ENCODE measurements around the gene PHETA2. TPM values are rescaled to one million over a fixed set of nuclear protein-coding genes. Genes with fewer than 3 reads are reported as not detected.

Gene PHETA2
- total RNA-seq, 4 donors from 2014 or later = 6.3 to 14.5 (median 9.5) TPM

DNA sequence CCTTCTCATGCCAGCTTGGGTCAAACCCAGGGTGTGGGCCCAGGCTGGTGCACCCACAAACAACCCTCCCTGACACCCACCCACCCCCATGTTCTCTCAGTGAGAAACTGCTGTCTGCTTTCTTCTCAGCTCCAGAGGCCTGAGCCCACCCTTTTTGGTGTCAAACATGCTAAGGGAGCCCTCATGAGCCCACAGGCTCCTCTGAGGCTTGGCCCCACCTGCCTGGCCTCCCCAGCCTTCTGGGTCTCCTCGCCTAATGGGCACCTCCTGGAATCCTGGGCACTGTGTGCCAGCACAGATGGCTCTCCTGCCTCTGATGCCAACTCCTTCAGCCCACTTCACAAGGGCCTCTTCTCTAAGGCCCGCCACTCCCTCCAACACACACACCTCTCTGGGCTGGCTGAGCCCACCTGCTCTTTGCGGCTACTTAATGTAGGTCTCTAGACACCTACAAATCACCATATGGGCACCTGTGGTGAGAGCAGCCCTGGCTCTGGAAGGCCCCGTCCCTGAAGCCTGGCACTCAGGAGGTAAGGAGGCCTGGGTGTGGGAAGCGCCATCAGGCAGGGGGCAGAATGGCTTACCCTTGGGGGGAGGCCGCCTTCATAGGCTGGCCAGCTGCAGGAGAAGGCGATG is 7.8 kb upstream of the PHETA2 start:
- TF ChIP-seq POLR2A (IDR thresholded peaks at IDR 0.05) = no peak
- TF ChIP-seq, protein P1, sequence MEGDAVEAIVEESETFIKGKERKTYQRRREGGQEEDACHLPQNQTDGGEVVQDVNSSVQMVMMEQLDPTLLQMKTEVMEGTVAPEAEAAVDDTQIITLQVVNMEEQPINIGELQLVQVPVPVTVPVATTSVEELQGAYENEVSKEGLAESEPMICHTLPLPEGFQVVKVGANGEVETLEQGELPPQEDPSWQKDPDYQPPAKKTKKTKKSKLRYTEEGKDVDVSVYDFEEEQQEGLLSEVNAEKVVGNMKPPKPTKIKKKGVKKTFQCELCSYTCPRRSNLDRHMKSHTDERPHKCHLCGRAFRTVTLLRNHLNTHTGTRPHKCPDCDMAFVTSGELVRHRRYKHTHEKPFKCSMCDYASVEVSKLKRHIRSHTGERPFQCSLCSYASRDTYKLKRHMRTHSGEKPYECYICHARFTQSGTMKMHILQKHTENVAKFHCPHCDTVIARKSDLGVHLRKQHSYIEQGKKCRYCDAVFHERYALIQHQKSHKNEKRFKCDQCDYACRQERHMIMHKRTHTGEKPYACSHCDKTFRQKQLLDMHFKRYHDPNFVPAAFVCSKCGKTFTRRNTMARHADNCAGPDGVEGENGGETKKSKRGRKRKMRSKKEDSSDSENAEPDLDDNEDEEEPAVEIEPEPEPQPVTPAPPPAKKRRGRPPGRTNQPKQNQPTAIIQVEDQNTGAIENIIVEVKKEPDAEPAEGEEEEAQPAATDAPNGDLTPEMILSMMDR (IDR thresholded peaks at IDR 0.05) = no peak
- Histone ChIP-seq H3K9me3 (no peaks in the 10 kb centered on the region), H3K4me3 (no peak overlapping the region), H3K27ac (no peak overlapping the region), H3K36me3 (peaks cover 21 to 75% (median 23%) of the 10 kb centered on the region in 3 donors), H3K27me3 (no peaks in the 10 kb centered on the region), H3K4me1 (peaks cover 7 to 24% (median 9%) of the 10 kb centered on the region in 3 donors)
- 92 to 100% methylated on average over 3 to 6 of the region's 7 CpGs for WGBS, 2 donors
- intact Hi-C loops (cut with DNase I) = no loop called here
- DNase-seq = no peak

DNA sequence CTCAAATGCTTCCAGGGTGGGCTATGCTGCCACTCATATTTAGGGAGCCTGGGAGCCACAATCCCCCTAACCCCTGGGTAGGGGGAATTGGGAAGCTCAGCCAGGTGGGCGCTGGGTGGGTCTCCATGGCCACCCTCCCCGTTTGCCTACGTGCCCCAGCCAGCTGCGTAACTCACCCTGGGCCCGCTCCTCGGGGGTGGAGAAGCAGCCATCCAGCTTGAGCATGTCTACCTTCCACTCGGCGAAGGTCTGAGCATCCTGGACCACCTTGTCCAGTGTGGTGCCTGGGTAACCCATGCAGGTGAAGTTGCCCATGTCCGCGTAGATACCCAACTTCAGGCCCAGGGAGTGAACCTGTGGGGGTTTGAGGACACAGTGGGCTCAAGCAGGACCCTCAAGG is 7.1 kb upstream of the PHETA2 start:
- no peak for DNase-seq
- Histone ChIP-seq H3K27me3 (no peaks in the 10 kb centered on the region), H3K4me1 (peaks cover 7 to 31% (median 12%) of the 10 kb centered on the region in 3 donors), H3K4me3 (no peak overlapping the region), H3K27ac (no peak overlapping the region), H3K36me3 (peaks cover 17 to 68% (median 21%) of the 10 kb centered on the region in 3 donors), H3K9me3 (no peaks in the 10 kb centered on the region)
- intact Hi-C loops (cut with DNase I) = no loop called here
- 97% methylated on average over 10 of the region's 10 CpGs; no CpG with 5 or more reads in 1 of the 2 donors for WGBS, 2 donors
- TF ChIP-seq, protein P1 (IDR thresholded peaks at IDR 0.05) = no peak
- TF ChIP-seq POLR2A (IDR thresholded peaks at IDR 0.05) = no peak

DNA sequence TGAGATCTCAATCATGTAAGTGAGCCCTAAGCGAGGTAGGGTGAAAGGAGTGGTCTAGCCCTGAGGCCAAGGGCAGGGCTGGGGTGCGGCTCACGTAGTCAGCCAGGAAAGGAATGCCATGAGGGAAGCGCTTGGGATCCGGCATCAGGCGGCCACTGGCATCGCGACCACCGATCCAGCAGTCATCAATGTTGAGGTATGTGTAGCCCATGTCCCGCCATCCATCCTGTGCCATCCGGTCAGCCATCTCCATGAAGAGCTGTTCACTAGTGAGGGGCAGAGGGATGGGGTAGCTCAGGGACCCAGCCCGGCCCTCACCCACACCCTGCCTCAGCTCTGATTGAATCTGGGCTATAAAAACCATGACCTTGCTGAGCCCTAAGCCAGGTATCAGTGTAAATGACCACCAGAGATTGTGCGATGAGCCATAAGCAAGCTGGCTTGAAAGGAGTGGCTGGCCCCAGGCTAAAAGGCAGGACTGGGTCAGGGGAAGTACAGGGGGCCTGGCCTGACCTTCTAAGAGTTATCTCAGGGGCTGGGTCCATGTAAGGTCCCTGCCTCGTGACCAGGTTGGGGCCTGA is 6.3 kb upstream of the PHETA2 start:
- intact Hi-C loops (cut with DNase I) = no loop called here
- peaks cover 7 to 38% (median 12%) of the 10 kb centered on the region in 3 donors for H3K4me1 ChIP-seq
- H3K27ac ChIP-seq = no peak overlapping the region
- 77 to 100% methylated on average over 2 to 12 of the region's 14 CpGs for WGBS, 2 donors
- no peak for DNase-seq
- H3K27me3 ChIP-seq = no peaks in the 10 kb centered on the region
- H3K4me3 ChIP-seq = no peak overlapping the region
- H3K9me3 ChIP-seq = no peaks in the 10 kb centered on the region
- TF ChIP-seq, protein P1 (IDR thresholded peaks at IDR 0.05) = no peak
- TF ChIP-seq POLR2A (IDR thresholded peaks at IDR 0.05) = no peak
- H3K36me3 ChIP-seq = peaks cover 11 to 60% (median 14%) of the 10 kb centered on the region in 3 donors

DNA sequence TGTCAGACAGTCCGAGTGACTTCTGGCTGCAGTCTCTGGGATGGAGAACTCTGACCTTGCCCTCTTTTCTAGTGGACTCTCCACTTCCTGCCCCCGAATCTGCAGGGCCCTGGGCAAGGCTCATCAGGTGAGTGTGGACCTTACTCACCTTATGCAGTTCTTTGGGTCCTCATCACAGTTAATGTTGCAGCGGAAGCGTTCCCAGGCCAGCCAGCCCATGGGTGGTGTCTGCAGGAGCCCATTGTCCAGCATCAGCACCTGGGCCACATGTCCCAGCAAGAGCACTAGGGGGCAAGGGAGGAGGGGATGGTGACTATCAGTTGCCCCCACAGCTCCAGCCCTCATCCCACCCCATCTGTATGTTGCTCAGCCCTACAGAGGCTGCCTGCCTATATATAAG is 5.8 kb upstream of the PHETA2 start:
- peaks cover 11 to 54% (median 14%) of the 10 kb centered on the region in 3 donors for H3K36me3 ChIP-seq
- TF ChIP-seq, protein P1 (IDR thresholded peaks at IDR 0.05) = no peak
- TF ChIP-seq POLR2A (IDR thresholded peaks at IDR 0.05) = no peak
- no peak for DNase-seq
- H3K9me3 ChIP-seq = no peaks in the 10 kb centered on the region
- H3K4me1 ChIP-seq = peaks cover 7 to 39% (median 12%) of the 10 kb centered on the region in 3 donors
- intact Hi-C loops (cut with DNase I) = no loop called here
- no peaks in the 10 kb centered on the region for H3K27me3 ChIP-seq
- H3K4me3 ChIP-seq = no peak overlapping the region
- H3K27ac ChIP-seq = no peak overlapping the region
- WGBS, 2 donors = 100% methylated on average over 2 of the region's 4 CpGs; no CpG with 5 or more reads in 1 of the 2 donors

DNA sequence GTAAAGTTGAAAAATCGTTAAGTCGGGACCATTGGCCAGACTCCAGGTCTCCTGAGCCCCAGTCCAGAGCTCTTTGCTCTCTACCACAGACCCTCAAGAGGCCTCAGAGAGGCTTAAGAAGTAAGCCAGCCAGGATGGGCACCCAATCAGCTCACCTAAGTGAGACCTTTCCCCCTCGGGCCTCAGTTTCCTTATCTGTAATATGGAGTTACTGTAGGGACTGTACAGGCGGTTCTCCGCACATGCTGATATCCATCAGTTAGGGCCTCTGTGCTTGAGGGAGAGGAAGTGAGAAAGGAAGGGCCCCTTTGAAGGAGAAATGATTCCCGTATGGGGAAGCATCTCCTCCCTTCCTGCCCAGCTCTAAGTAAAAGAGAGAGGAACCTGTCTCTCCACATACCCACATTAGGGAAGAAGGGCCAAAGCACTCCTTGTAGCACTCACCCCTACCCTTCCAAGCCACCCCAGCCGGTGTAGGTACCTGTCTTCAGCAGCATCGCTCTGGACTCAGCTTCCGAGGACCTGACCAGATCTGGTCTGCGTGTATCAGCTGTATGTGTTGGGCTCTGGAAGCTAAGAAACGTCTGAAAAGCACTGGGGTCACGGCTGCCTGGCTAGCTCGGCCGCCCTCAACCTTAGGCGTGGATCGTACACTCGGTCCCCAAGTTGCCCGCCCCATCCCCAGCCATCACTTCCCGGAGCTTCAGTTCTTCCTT is 4.1 kb upstream of the PHETA2 start:
- Histone ChIP-seq H3K4me3 (peak overlapping the region; percentile 51 to 84 (median 68)), H3K27me3 (no peaks in the 10 kb centered on the region), H3K36me3 (peaks cover 11 to 38% (median 14%) of the 10 kb centered on the region in 3 donors), H3K27ac (peak overlapping the region; percentile 90 to 96 (median 92)), H3K9me3 (no peaks in the 10 kb centered on the region), H3K4me1 (peaks cover 20 to 55% (median 21%) of the 10 kb centered on the region in 3 donors)
- DNase-seq = no peak
- TF ChIP-seq POLR2A (IDR thresholded peaks at IDR 0.05) = no peak
- TF ChIP-seq, protein P1 (IDR thresholded peaks at IDR 0.05) = no peak
- intact Hi-C loops (cut with DNase I) = no loop called here
- WGBS, 2 donors = 16 to 43% methylated on average over 7 to 14 of the region's 19 CpGs

All from esophagus squamous epithelium (tissue), 5 donors.